ENCODE results near the gene ANKRD30A. TPM values are rescaled to one million over a fixed set of nuclear protein-coding genes. Genes with fewer than 3 reads are reported as not detected.

Gene ANKRD30A, protein sequence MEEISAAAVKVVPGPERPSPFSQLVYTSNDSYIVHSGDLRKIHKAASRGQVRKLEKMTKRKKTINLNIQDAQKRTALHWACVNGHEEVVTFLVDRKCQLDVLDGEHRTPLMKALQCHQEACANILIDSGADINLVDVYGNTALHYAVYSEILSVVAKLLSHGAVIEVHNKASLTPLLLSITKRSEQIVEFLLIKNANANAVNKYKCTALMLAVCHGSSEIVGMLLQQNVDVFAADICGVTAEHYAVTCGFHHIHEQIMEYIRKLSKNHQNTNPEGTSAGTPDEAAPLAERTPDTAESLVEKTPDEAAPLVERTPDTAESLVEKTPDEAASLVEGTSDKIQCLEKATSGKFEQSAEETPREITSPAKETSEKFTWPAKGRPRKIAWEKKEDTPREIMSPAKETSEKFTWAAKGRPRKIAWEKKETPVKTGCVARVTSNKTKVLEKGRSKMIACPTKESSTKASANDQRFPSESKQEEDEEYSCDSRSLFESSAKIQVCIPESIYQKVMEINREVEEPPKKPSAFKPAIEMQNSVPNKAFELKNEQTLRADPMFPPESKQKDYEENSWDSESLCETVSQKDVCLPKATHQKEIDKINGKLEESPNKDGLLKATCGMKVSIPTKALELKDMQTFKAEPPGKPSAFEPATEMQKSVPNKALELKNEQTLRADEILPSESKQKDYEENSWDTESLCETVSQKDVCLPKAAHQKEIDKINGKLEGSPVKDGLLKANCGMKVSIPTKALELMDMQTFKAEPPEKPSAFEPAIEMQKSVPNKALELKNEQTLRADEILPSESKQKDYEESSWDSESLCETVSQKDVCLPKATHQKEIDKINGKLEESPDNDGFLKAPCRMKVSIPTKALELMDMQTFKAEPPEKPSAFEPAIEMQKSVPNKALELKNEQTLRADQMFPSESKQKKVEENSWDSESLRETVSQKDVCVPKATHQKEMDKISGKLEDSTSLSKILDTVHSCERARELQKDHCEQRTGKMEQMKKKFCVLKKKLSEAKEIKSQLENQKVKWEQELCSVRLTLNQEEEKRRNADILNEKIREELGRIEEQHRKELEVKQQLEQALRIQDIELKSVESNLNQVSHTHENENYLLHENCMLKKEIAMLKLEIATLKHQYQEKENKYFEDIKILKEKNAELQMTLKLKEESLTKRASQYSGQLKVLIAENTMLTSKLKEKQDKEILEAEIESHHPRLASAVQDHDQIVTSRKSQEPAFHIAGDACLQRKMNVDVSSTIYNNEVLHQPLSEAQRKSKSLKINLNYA (N-terminal part only)
- 1 to 10 TPM in 3 of 4 donors, under 1 TPM in 1; 0.66 to 3.0 (median 1.3) TPM for total RNA-seq

DNA sequence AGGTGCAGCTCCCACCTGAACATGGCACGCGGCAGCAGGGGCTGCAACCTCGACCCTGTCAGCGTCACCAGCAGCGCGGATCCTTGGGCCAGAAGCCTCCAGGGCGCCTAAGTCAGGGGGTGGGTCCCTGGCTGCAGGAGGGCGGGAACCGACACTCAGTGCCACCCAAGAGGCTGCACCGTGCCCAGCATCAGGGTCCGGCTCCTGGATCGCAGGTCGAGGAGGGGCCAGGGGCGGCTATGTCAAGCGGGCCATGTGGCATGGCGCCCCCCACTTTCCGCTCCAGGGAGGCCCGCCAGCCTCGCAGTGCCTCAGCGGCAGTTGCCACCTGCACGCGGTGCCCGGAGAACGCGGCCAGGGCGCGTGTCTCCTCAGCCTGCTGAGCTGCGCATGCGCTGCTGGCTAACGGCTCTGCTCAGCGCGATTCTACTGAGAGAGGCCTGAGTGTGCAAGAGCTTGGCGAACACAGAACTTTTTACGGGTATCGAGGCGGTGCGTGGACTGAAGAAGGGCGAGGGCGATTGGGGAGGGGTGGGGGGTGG lies at the start of gene ANKRD30A:
ANKRD30A (plus strand) TSS at position 408 of the 542 bp plus-strand sequence. CDS start 190 bp downstream, outside the sequence.
- no peak for TF ChIP-seq CTCF (IDR thresholded peaks at IDR 0.05; ENCODE audit: low read depth)

DNA sequence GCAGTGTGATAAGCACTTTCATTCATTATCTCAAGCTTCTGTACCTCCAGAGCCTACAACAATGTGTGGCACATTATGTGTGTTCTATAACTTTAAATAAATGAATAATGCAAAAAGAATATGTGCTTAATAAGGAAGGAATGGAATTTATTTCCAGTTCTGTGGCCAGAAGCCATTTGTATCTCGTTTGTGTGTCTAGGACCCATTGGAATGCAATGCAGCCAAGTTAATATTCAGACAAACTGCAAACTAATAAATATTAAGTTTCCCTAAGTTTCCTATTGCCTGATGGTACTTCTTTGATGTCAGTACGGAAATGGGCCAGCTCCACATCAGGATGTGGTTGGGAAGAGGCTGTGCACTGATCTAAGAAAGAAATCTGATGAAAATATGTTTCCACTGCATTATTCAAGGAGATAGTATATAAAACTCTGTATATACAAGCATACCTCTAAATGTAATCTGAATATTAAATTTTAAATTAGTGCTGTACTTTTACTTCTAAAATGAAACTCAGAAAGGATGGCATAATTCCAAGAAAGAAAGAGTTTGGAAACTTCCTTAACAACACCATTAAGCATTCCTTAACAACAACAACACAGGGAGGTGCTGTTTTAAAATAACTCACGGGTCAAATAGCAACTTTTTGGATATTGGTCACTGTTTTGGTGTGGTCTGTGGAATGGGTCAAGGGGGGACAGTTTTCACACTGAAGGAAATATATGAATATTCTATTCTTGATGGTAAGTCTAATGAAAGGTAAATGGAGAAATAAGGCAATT lies 29.4 kb upstream of the ANKRD30A start:
- TF ChIP-seq CTCF (IDR thresholded peaks at IDR 0.05; ENCODE audit: low read depth) = no peak

- no peak for TF ChIP-seq CTCF (IDR thresholded peaks at IDR 0.05; ENCODE audit: low read depth)
Measured at GRCh38 chr10:37101261-37101660, 24.1 kb upstream of the ANKRD30A start.

DNA sequence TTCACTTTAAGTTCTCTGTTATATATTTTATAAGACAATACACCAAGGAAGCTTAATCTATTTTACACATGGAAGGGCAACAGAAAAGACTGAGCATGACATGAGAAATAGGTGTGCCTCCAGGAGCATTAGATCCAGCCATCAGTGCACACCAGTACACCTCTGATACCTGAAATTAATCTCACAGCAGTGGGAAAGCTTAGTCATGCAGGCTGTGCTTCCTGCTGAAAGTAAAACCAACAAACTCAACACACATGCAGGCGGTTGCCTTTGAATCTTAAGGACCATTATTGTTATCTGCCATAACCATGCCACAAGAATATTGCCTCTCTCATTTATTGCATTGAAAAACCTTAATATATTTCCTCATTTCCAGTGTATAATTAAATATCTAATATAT lies 16.4 kb upstream of the ANKRD30A start:
- no peak for TF ChIP-seq CTCF (IDR thresholded peaks at IDR 0.05; ENCODE audit: low read depth)

GRCh38 chr10:37124532-37124931 lies 866 bp upstream of the ANKRD30A start:
- TF ChIP-seq CTCF (IDR thresholded peaks at IDR 0.05; ENCODE audit: low read depth) = no peak

DNA sequence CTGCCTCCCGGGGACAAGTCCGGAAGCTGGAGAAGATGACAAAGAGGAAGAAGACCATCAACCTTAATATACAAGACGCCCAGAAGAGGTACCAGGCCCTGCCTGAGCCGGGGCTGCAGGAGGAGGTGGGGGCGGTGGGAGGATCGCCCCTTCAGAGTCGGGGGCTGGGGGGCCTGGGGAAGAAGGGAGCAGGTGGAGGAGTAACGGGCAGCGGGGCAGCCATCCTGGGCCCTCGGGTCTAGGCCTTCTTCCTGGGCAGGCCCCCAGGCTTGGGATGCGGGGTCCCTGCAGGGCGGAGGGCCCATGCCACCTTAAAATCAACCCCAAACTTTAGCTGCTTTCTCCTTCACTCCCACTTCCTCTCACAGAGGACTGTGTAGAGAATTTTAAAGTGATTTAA lies 523 bp downstream of the ANKRD30A start:
- TF ChIP-seq CTCF (IDR thresholded peaks at IDR 0.05; ENCODE audit: low read depth) = no peak
